ENCODE measurements around the gene CCNDBP1.
"Not testable (repeated sequence)": the region's sequence is repeated elsewhere in the genome, so short reads cannot be mapped to it uniquely, and the experiment has no call there.

- TF ChIP-seq CTCF, POLR2A (IDR thresholded peaks at IDR 0.05): not testable (repeated sequence)
Measured at GRCh38 chr15:43225950-43226255, 40.7 kb downstream of the CCNDBP1 start.

All from testis (tissue), 2 donors.